HepG2 (cell line): ENCODE measurements around the gene ATP10D. TPM values are rescaled to one million over a fixed set of nuclear protein-coding genes. Genes with fewer than 3 reads are reported as not detected.

Experiments
- ATAC-seq: fragments of 200-7000 bp; cut with Tn5 transposase; 3 replicates; pipeline ENCODE4 v1.9.1; 2020; ENCODE audit warnings: mild to moderate bottlenecking, moderate library complexity
- BruUV-seq: library from RNA; stranded (reverse); fragments of 400-500 nt; replicated peaks from 2 replicates; lab custom pipeline; 2021; lab: Mats Ljungman, UMichigan
- CTCF ChIA-PET: fragments of 300-600 bp; formaldehyde crosslinking; extraction: SDS; loops from one replicate; lab custom pipeline; 2021; ENCODE audit warnings: low total read pairs, inconsistent platforms, low intra/inter-chr PET ratio; lab: Yijun Ruan, JAX
- POLR2A ChIA-PET: fragments of 350-600 bp; sonication (Branson Sonifier 250); formaldehyde crosslinking; loops from one replicate; lab custom pipeline; 2020; ENCODE audit warnings: antibody characterized with exemption, inconsistent platforms; lab: Yijun Ruan, JAX
- DNase-seq: peaks from one replicate; pipeline ENCODE4 v3.0.0-alpha.2; 2015; ENCODE audit warnings: low spot score
- FAIRE-seq: peaks from 3 replicates; lab custom pipeline; 2011; peaks lifted over from hg19 to GRCh38; lab: Jason Lieb, UNC
- H2AFZ ChIP-seq: one replicate; pipeline ENCODE4 v1.6.1; 2011; ENCODE audit warnings: low read length, inconsistent platforms
- H3K27ac ChIP-seq: fragments of 300-600 bp; 3 replicates; pipeline ENCODE4 v1.8.0; 2011; ENCODE audit warnings: mixed run types, mild to moderate bottlenecking, mixed read lengths, low read length, inconsistent platforms; ENCODE audit not compliant: insufficient read depth; ENCODE audit errors: extremely low read length
- H3K27me3 ChIP-seq, 2 experiments: fragments of 200-600 bp in 1 of 2; 2 replicates in 1 of 2; 3 replicates in 1 of 2; pipeline versions ENCODE4 v1.6.0 to v1.8.0; 2011; ENCODE audit warnings: low read length in 2 of 2, mild to moderate bottlenecking in 2 of 2, moderate library complexity in 2 of 2, inconsistent platforms in 1 of 2; ENCODE audit not compliant: insufficient read depth in 2 of 2, control insufficient read depth in 1 of 2
- H3K36me3 ChIP-seq, 2 experiments: fragments of 200-600 bp in 1 of 2; replicated peaks in 1 of 2; 2 replicates in 1 of 2; 3 replicates in 1 of 2; pipeline versions ENCODE4 v1.5.1 to v1.8.0; 2011; ENCODE audit warnings: low read length in 2 of 2, inconsistent platforms in 1 of 2; ENCODE audit not compliant: insufficient read depth in 2 of 2, control insufficient read depth in 1 of 2
- H3K4me1 ChIP-seq: 2 replicates; pipeline ENCODE4 v1.5.1; 2012; ENCODE audit warnings: low read length, inconsistent platforms; ENCODE audit not compliant: insufficient read depth
- H3K4me2 ChIP-seq: 2 replicates; pipeline ENCODE4 v1.6.0; 2011; ENCODE audit warnings: low read depth, low read length, inconsistent platforms
- H3K4me3 ChIP-seq, 3 experiments: fragments of 200-600 bp in 1 of 3; sonication (generic), shearing (Covaris generic) in 1 of 3; replicated peaks in 1 of 3; 2 replicates each; pipeline ENCODE4 v1.5.1; 2011 to 2016; ENCODE audit warnings: low read length in 3 of 3, inconsistent platforms in 2 of 3, low read depth in 2 of 3, mild to moderate bottlenecking in 2 of 3, control low read depth in 1 of 3, mixed read lengths in 1 of 3; ENCODE audit not compliant: insufficient read depth in 1 of 3
- H3K79me2 ChIP-seq: one replicate; pipeline ENCODE4 v1.6.1; 2011; ENCODE audit warnings: low read length, inconsistent platforms; ENCODE audit not compliant: insufficient read depth
- H3K9ac ChIP-seq: 2 replicates; pipeline ENCODE4 v1.6.0; 2011; ENCODE audit warnings: mild to moderate bottlenecking, low read depth, low read length, inconsistent platforms; ENCODE audit not compliant: insufficient read depth
- H3K9me3 ChIP-seq: 2 replicates; pipeline ENCODE4 v1.5.1; 2012; ENCODE audit warnings: mild to moderate bottlenecking, low read length
- H4K20me1 ChIP-seq: 2 replicates; pipeline ENCODE4 v1.6.0; 2011; ENCODE audit warnings: inconsistent platforms, mild to moderate bottlenecking, low read length, moderate library complexity; ENCODE audit not compliant: insufficient read depth
- AGO2 ChIP-seq: fragments of 200-400 bp; formaldehyde crosslinking; optimal IDR thresholded peaks from 2 replicates; pipeline ENCODE3; 2017; ENCODE audit warnings: mild to moderate bottlenecking, low read depth, low read length, moderate library complexity
- CREBL2 ChIP-seq: sonication (generic); formaldehyde crosslinking; IDR thresholded peaks from 2 replicates; pipeline ENCODE4 v1.8.1; 2023; ENCODE audit warnings: missing genetic modification reagents, mild to moderate bottlenecking, borderline replicate concordance
- HHEX ChIP-seq: IDR thresholded peaks from 2 replicates; pipeline ENCODE4 v1.6.1; 2016; ENCODE audit warnings: control low read depth
- HOXA7 ChIP-seq: sonication (generic); formaldehyde crosslinking; IDR thresholded peaks from 2 replicates; pipeline ENCODE4 v1.8.1; 2022; ENCODE audit warnings: mild to moderate bottlenecking, missing genetic modification reagents, moderate library complexity
- RORA ChIP-seq: sonication (generic); formaldehyde crosslinking; IDR thresholded peaks from 2 replicates; pipeline ENCODE4 v1.5.0; 2020; ENCODE audit warnings: mild to moderate bottlenecking, missing genetic modification reagents, moderate library complexity
- SPEN ChIP-seq: sonication (generic); formaldehyde crosslinking; IDR thresholded peaks from 2 replicates; pipeline ENCODE4 v1.5.1; 2020; ENCODE audit warnings: low read depth, mild to moderate bottlenecking, missing genetic modification reagents
- TFE3 ChIP-seq: IDR thresholded peaks from 2 replicates; pipeline ENCODE4 v1.6.1; 2016
- ZNF569 ChIP-seq: sonication (generic); formaldehyde crosslinking; IDR thresholded peaks from 2 replicates; pipeline ENCODE4 v1.5.0; 2020; ENCODE audit warnings: mild to moderate bottlenecking, missing genetic modification reagents, moderate library complexity, borderline replicate concordance
- ZNF784 ChIP-seq: sonication (generic); formaldehyde crosslinking; IDR thresholded peaks from 2 replicates; pipeline ENCODE4 v1.5.1; 2020; ENCODE audit warnings: missing genetic modification reagents, mild to moderate bottlenecking, borderline replicate concordance
- WGBS: methylation state at CpG from one replicate; pipeline ENCODE4 v1.1.6; 2017; ENCODE audit warnings: low lambda C conversion rate; 5-methylcytosine and 5-hydroxymethylcytosine counted together
- in situ Hi-C: cut with HindIII; loops from 2 replicates; pipeline ENCODE4 v1.10.0; 2017; ENCODE audit warnings: low pct_unique_long_range_greater_than_20kb; ENCODE audit not compliant: extremely low pct_ligation_motif_present
- intact Hi-C: fragments of 100-400 bp; cut with micrococcal nuclease; formaldehyde crosslinking; loops from one replicate; pipeline ENCODE4 v1.10.0; 2022; ENCODE audit not compliant: unreplicated experiment
- polyA plus RNA-seq, 8 experiments: library from polyadenylated mRNA; depleted of rRNA in 3 of 8; stranded (reverse) in 7 of 8; unstranded in 1 of 8; fragments of >200 nt; fragmentation: Illumina TruSeq in 4 of 8; extraction: Trizol in 4 of 8; gene quantifications; 2 replicates each; pipeline versions ENCODE4 v1.2.1 to v1.2.3, GENCODE V29; 2011 to 2016; ENCODE audit warnings: low read depth in 4 of 8, missing spikeins in 1 of 8, mixed read lengths in 1 of 8; ENCODE audit not compliant: insufficient read depth in 1 of 8
- total RNA-seq, 5 experiments: library from RNA; depleted of rRNA; stranded (reverse); fragments of >200 nt; fragmentation: Illumina TruSeq; extraction: Trizol; gene quantifications; 2 replicates each; pipeline ENCODE4 v1.2.3, GENCODE V29; 2016; ENCODE audit warnings: low read depth in 1 of 5

Gene ATP10D
- total and polyA plus RNA-seq, 2 of the 13 experiments (the other 11 are each of a cell fraction or from before 2014, with no cell fraction given) = 2.2 to 9.8 TPM

GRCh38 chr4:47500776-47501175 is 15.7 kb downstream of the ATP10D start:
- Histone ChIP-seq H3K9me3 (no peaks in the 10 kb centered on the region), H3K36me3 (no peaks in the 10 kb centered on the region), H3K4me2 (no peak overlapping the region), H3K27ac (no peak overlapping the region), H3K4me1 (no peaks in the 10 kb centered on the region), H3K27me3 (no peaks in the 10 kb centered on the region)
- no TSS peak for BruUV-seq
- in situ Hi-C loops (no loop called here), intact Hi-C loops (no loop called here)
- DNase-seq = no peak
- no peak for TF ChIP-seq CREBL2
- TF ChIP-seq HOXA7 (CRISPR knock-in tag) = no peak
- TF ChIP-seq ZNF569 (CRISPR knock-in tag) = no peak
- no peak for TF ChIP-seq TFE3 (CRISPR knock-in tag)
- no peak for TF ChIP-seq SPEN (CRISPR knock-in tag)
- no peak for TF ChIP-seq AGO2
- no peak for TF ChIP-seq HHEX (CRISPR knock-in tag)
- no peak for TF ChIP-seq ZNF784
- no peak for TF ChIP-seq RORA (CRISPR knock-in tag)
- TF ChIP-seq, all 625 proteins: peak for 0
- H3K79me2 ChIP-seq = no peaks in the 10 kb centered on the region
- POLR2A ChIA-PET = no interaction called here
- FAIRE-seq = no peak
- no peaks in the 10 kb centered on the region for H4K20me1 ChIP-seq
- H2AFZ ChIP-seq = no peak overlapping the region
- H3K9ac ChIP-seq = no peak overlapping the region
- no peak for ATAC-seq
- H3K4me3 ChIP-seq = no peak overlapping the region
- WGBS = 51% methylated on average over 3 of the region's 3 CpGs
- CTCF ChIA-PET = no interaction called here
